LNCaP clone FGC (cell line): ENCODE results near the gene LIX1L.

Experiments
- DNase-seq: peaks from one replicate; pipeline ENCODE4 v3.0.0-alpha.2; 2011; ENCODE audit warnings: low read depth
- H3K4me3 ChIP-seq: 2 replicates; pipeline ENCODE4 v1.5.1; 2011; ENCODE audit warnings: mild to moderate bottlenecking, low read depth, low read length, control low read depth
- CTCF ChIP-seq: IDR thresholded peaks from 2 replicates; pipeline ENCODE4 v1.5.1; 2012; ENCODE audit warnings: mild to moderate bottlenecking; ENCODE audit not compliant: control insufficient read depth, insufficient read depth; ENCODE audit errors: extremely low read depth

Gene LIX1L

GRCh38 chr1:145972580-145972979, 14.8 kb upstream of the LIX1L start:
- no peak overlapping the region for H3K4me3 ChIP-seq
- no peak for DNase-seq
- TF ChIP-seq CTCF = no peak

- DNase-seq = no peak
- no peak for TF ChIP-seq CTCF
- H3K4me3 ChIP-seq = no peak overlapping the region
These were observed 9.5 kb upstream of the LIX1L start for GRCh38 chr1:145967288-145967687.

GRCh38 chr1:145965119-145965744, 7.4 kb upstream of the LIX1L start:
- no peak for DNase-seq
- TF ChIP-seq CTCF = no peak
- H3K4me3 ChIP-seq = peak overlapping the region; percentile 59

- H3K4me3 ChIP-seq = peak within 1 kb of the TSS; percentile 59
- peak; percentile 97 for DNase-seq
- TF ChIP-seq CTCF = no peak
These were observed 6.7 kb upstream of the LIX1L start, which contains the start of the genes ANKRD34A and POLR3GL for GRCh38 chr1:145964328-145965118. ANKRD34A (minus strand) TSS chr1:145964575; CDS start chr1:145961759, 2,816 bp downstream. POLR3GL (plus strand) TSS chr1:145964690; CDS start chr1:145974866, 10,176 bp downstream.

GRCh38 chr1:145963265-145964019, 5.6 kb upstream of the LIX1L start:
- TF ChIP-seq CTCF = no peak
- peak overlapping the region; percentile 59 for H3K4me3 ChIP-seq
- no peak for DNase-seq

GRCh38 chr1:145962157-145963102, 4.6 kb upstream of the LIX1L start:
- no peak for DNase-seq
- H3K4me3 ChIP-seq = peak overlapping the region; percentile 38
- TF ChIP-seq CTCF = no peak
